ENCODE measurements around the gene TAMALIN. TPM values are rescaled to one million over a fixed set of nuclear protein-coding genes. Genes with fewer than 3 reads are reported as not detected.

Gene TAMALIN
- total and polyA plus RNA-seq, 12 donors: 1.8 to 44.9 (median 14.9) TPM

DNA sequence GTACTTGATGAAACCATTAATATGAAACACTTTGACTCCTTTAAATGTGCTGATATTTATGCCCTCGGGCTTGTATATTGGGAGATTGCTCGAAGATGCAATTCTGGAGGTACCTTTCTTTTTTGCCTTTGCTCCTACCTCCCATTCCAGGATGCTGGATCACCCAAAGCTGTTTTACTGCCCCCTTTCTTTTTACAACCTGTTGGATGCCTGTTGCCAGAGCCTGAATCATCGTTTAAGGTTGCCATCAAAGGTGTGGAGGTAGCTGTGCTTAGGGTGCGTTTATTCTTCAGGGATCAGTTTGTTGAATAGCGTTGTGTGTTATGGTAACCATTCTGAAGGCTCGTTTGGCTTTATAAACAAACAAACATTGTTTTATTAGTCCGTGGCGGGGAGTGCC, 19.9 kb upstream of the TAMALIN start:
- WGBS, 4 donors: 85 to 87% (median 86%) methylated on average over 8 of the region's 8 CpGs
- Histone ChIP-seq H3K4me1 (replicated peaks in 1 of 2) (no peaks in the 10 kb centered on the region), H3K9me3 (replicated peaks in 1 of 3) (no peaks in the 10 kb centered on the region), H3K27ac (no peak overlapping the region), H3K36me3 (replicated peaks in 1 of 2) (peaks cover 0 to 64% of the 10 kb centered on the region in 2 donors), H3K27me3 (no peaks in the 10 kb centered on the region), H3K4me3 (no peak overlapping the region)
- intact Hi-C loops (cut with DNase I): loop anchor here in 1 of 2 donors (10.0 kb wide), 1 partner anchor 92 kb away; no protein-coding TSS in a partner anchor
- DNase-seq: no peak
- no peak for TF ChIP-seq POLR2A (IDR thresholded peaks at IDR 0.05)
- TF ChIP-seq, protein P1, sequence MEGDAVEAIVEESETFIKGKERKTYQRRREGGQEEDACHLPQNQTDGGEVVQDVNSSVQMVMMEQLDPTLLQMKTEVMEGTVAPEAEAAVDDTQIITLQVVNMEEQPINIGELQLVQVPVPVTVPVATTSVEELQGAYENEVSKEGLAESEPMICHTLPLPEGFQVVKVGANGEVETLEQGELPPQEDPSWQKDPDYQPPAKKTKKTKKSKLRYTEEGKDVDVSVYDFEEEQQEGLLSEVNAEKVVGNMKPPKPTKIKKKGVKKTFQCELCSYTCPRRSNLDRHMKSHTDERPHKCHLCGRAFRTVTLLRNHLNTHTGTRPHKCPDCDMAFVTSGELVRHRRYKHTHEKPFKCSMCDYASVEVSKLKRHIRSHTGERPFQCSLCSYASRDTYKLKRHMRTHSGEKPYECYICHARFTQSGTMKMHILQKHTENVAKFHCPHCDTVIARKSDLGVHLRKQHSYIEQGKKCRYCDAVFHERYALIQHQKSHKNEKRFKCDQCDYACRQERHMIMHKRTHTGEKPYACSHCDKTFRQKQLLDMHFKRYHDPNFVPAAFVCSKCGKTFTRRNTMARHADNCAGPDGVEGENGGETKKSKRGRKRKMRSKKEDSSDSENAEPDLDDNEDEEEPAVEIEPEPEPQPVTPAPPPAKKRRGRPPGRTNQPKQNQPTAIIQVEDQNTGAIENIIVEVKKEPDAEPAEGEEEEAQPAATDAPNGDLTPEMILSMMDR (IDR thresholded peaks at IDR 0.05): no peak

DNA sequence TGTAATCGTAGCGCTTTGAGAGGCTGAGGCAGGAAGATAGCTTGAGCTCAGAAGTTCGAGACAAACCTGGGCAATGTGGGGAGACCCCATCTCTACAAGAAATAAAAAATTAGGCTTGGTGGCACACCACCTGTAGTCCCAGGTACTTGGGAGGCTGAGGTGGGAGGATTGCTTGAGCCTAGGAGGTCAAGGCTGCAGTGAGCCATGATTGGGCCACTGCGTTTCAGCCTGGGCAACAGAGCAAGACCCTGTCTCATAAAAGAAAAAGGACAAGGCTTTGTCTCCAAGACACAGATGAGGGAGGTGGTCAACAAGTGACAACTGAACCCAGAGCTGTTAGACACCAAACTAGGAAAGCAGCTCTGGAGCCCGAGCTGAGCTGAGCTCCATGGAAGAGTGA, 14.5 kb upstream of the TAMALIN start:
- Histone ChIP-seq H3K9me3 (replicated peaks in 1 of 3) (no peaks in the 10 kb centered on the region), H3K36me3 (replicated peaks in 1 of 2) (peaks cover 0 to 49% of the 10 kb centered on the region in 2 donors), H3K4me1 (replicated peaks in 1 of 2) (no peaks in the 10 kb centered on the region), H3K27me3 (no peaks in the 10 kb centered on the region), H3K4me3 (no peak overlapping the region), H3K27ac (no peak overlapping the region)
- no peak for DNase-seq
- TF ChIP-seq, protein P1 (IDR thresholded peaks at IDR 0.05): no peak
- no peak for TF ChIP-seq POLR2A (IDR thresholded peaks at IDR 0.05)
- intact Hi-C loops (cut with DNase I): no loop called here
- 83 to 87% (median 85%) methylated on average over 5 of the region's 5 CpGs for WGBS, 4 donors

DNA sequence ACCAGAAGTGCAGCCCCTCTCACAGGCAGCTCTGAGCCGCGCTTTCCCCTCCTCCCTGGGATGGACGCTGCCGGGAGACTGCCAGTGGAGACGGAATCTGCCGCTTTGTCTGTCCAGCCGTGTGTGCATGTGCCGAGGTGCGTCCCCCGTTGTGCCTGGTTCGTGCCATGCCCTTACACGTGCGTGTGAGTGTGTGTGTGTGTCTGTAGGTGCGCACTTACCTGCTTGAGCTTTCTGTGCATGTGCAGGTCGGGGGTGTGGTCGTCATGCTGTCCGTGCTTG, 12.3 kb upstream of the TAMALIN start:
- Histone ChIP-seq H3K27ac (no peak overlapping the region), H3K9me3 (replicated peaks in 1 of 3) (no peaks in the 10 kb centered on the region), H3K4me3 (no peak overlapping the region), H3K27me3 (no peaks in the 10 kb centered on the region), H3K36me3 (replicated peaks in 1 of 2) (peaks cover 0 to 40% of the 10 kb centered on the region in 2 donors), H3K4me1 (replicated peaks in 1 of 2) (no peaks in the 10 kb centered on the region)
- no peak for DNase-seq
- WGBS, 4 donors: 84 to 94% (median 93%) methylated on average over 9 to 17 of the region's 17 CpGs
- TF ChIP-seq, protein P1 (IDR thresholded peaks at IDR 0.05): no peak
- no peak for TF ChIP-seq POLR2A (IDR thresholded peaks at IDR 0.05)
- intact Hi-C loops (cut with DNase I): no loop called here

DNA sequence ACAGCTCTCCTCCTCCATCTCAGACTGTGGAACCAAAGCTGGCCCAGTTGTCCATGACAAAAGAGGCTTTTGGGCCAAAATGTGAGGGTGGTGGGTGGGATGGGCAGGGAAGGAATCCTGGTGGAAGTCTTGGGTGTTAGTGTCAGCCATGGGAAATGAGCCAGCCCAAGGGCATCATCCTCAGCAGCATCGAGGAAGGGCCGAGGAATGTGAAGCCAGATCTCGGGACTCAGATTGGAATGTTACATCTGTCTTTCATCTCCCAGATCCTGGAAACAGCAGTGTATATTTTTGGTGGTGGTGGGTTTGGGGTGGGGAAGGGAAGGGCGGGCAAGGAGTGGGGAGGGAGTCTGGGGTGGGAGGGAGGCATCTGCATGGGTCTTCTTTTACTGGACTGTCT, 11.8 kb upstream of the TAMALIN start:
- 78 to 88% (median 82%) methylated on average over 4 of the region's 4 CpGs for WGBS, 4 donors
- DNase-seq: no peak
- intact Hi-C loops (cut with DNase I): no loop called here
- TF ChIP-seq, protein P1 (IDR thresholded peaks at IDR 0.05): no peak
- no peak for TF ChIP-seq POLR2A (IDR thresholded peaks at IDR 0.05)
- H3K27ac ChIP-seq: no peak overlapping the region
- peaks cover 0 to 40% of the 10 kb centered on the region in 2 donors for H3K36me3 ChIP-seq (replicated peaks in 1 of 2)
- no peak overlapping the region for H3K4me3 ChIP-seq
- H3K9me3 ChIP-seq (replicated peaks in 1 of 3): no peaks in the 10 kb centered on the region
- no peaks in the 10 kb centered on the region for H3K27me3 ChIP-seq
- no peaks in the 10 kb centered on the region for H3K4me1 ChIP-seq (replicated peaks in 1 of 2)

All from adrenal gland (tissue), 12 donors.